Peyer's patch (tissue), 4 donors: Measurements from ENCODE around the gene ELMO1.

Experiments used
- POLR2A ChIP-seq, 2 donors: fragments of 450-650 bp; IDR thresholded peaks; one replicate each; pipeline ENCODE4 v1.5.1; 2017; ENCODE audit warnings: antibody characterized with exemption in 2 of 2, mild to moderate bottlenecking in 2 of 2, moderate library complexity in 2 of 2
- TF ChIP-seq, protein P1 (sequence below), 6 experiments: fragments of 450-650 bp in 4 of 6; fragments of 200-600 bp in 2 of 6; sonication (generic) in 1 of 6; IDR thresholded peaks; one replicate each; pipeline ENCODE4 v1.5.1; 2017 to 2019; ENCODE audit warnings: antibody characterized with exemption in 6 of 6, mild to moderate bottlenecking in 3 of 6, moderate library complexity in 1 of 6

GRCh38 chr7:37074370-37074769 lies 374.3 kb downstream of the ELMO1 start:
- TF ChIP-seq POLR2A (IDR thresholded peaks at IDR 0.05), result no peak
- TF ChIP-seq, protein P1, sequence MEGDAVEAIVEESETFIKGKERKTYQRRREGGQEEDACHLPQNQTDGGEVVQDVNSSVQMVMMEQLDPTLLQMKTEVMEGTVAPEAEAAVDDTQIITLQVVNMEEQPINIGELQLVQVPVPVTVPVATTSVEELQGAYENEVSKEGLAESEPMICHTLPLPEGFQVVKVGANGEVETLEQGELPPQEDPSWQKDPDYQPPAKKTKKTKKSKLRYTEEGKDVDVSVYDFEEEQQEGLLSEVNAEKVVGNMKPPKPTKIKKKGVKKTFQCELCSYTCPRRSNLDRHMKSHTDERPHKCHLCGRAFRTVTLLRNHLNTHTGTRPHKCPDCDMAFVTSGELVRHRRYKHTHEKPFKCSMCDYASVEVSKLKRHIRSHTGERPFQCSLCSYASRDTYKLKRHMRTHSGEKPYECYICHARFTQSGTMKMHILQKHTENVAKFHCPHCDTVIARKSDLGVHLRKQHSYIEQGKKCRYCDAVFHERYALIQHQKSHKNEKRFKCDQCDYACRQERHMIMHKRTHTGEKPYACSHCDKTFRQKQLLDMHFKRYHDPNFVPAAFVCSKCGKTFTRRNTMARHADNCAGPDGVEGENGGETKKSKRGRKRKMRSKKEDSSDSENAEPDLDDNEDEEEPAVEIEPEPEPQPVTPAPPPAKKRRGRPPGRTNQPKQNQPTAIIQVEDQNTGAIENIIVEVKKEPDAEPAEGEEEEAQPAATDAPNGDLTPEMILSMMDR (IDR thresholded peaks at IDR 0.05), result no peak
